ENCODE results near the gene POLDIP2.

The POLDIP2 gene

GRCh38 chr17:28320215-28321061 is 36.9 kb downstream of the POLDIP2 start:
- DNase-seq (ENCODE audit: extremely low read depth, low read depth), result no peak
- no peak for TF ChIP-seq CTCF (IDR thresholded peaks at IDR 0.05; ENCODE audit: low read depth, low read length, missing control alignments)
- H3K4me3 ChIP-seq (replicated peaks; ENCODE audit: low read depth, low read length), result peak overlapping the region; percentile 85

GRCh38 chr17:28319598-28319935 is 37.8 kb downstream of the POLDIP2 start:
- no peak for TF ChIP-seq CTCF (IDR thresholded peaks at IDR 0.05; ENCODE audit: low read depth, low read length, missing control alignments)
- DNase-seq (ENCODE audit: extremely low read depth, low read depth), result no peak
- peak overlapping the region; percentile 85 for H3K4me3 ChIP-seq (replicated peaks; ENCODE audit: low read depth, low read length)

GRCh38 chr17:28318759-28319597 is 38.3 kb downstream of the POLDIP2 start, which contains the start of gene TMEM97:
TMEM97 (plus strand) TSS chr17:28319200; CDS start chr17:28319240, 40 bp downstream.
- no peak for TF ChIP-seq CTCF (IDR thresholded peaks at IDR 0.05; ENCODE audit: low read depth, low read length, missing control alignments)
- DNase-seq (ENCODE audit: extremely low read depth, low read depth), result peak; percentile 91

GRCh38 chr17:28317966-28318758 is 39.2 kb downstream of the POLDIP2 start:
- no peak for DNase-seq (ENCODE audit: extremely low read depth, low read depth)
- no peak for TF ChIP-seq CTCF (IDR thresholded peaks at IDR 0.05; ENCODE audit: low read depth, low read length, missing control alignments)
- peak overlapping the region; percentile 85 for H3K4me3 ChIP-seq (replicated peaks; ENCODE audit: low read depth, low read length)

More at GRCh38 chr17:28318759-28319597, 38.3 kb downstream of the POLDIP2 start, which contains the start of gene TMEM97:
- peak within 1 kb of the TSS; percentile 85 for H3K4me3 ChIP-seq (replicated peaks; ENCODE audit: low read depth, low read length)

GRCh38 chr17:28317099-28317965 is 40.0 kb downstream of the POLDIP2 start:
- DNase-seq (ENCODE audit: extremely low read depth, low read depth), result no peak
- TF ChIP-seq CTCF (IDR thresholded peaks at IDR 0.05; ENCODE audit: low read depth, low read length, missing control alignments), result no peak
- peak overlapping the region; percentile 85 for H3K4me3 ChIP-seq (replicated peaks; ENCODE audit: low read depth, low read length)
